GM18517 (cell line): Measurements from ENCODE around the gene PCSK9.
"Not testable (repeated sequence)": the region's sequence is repeated elsewhere in the genome, so short reads cannot be mapped to it uniquely, and the experiment has no call there.

Experiments
- ATAC-seq: cut with Tn5 transposase; IDR thresholded peaks from one replicate; pipeline ENCODE4 v1.9.1; 2021; ENCODE audit warnings: mild to moderate bottlenecking, moderate library complexity; ENCODE audit not compliant: unreplicated experiment

PCSK9 gene

DNA sequence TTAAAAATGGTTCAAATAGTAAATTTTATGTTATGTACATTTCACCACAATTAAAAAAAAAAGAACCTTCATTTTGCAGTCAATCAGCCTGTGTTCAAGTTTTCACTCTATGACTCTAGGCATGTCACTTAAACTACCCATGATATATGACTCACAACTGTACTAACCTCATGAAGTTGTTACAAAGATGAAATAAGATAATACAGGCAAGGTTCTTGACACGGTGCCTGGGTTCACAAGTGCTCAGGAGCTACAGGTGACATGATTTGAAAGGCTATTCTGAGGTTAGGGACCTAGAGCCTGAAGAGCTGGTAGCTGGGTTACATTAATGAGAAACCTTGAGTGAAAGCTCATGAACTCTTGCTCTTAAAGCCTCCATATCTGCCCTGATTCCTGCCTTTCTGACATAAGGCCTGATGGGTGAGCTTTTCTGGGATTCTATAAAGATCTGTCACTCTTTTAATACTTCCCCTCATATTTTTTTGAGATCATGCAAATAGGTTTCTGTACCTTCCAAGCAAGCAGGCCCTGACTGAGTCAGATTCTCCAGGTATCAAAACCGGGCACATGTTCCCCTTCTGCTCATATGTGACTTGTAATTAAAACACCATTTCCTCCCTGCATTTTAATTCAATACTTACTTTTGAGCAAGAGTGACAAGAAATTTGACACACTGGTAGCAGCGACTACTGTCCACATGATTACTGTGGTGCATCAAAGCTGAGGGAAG is 34.0 kb downstream of the PCSK9 start:
- no peak for ATAC-seq

DNA sequence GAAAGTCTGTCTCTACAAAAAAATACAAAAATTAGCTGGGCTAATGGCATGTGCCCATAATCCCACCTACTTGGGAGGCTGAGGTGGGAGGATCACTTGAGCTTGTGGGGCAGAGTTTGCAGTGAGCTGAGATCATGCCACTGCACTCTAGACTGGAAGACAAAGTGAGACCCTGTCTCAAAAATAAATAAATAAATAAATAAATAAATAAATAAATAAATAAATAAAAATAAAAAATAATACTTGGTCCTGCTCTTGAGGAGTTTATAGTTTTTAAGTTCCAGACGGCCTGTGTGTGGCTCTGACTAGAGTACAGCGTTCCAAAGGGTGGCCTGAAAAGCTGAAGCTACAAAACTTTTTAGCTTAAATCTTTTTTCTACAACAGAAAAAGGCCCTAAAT is 35.1 kb downstream of the PCSK9 start:
- ATAC-seq = no peak

DNA sequence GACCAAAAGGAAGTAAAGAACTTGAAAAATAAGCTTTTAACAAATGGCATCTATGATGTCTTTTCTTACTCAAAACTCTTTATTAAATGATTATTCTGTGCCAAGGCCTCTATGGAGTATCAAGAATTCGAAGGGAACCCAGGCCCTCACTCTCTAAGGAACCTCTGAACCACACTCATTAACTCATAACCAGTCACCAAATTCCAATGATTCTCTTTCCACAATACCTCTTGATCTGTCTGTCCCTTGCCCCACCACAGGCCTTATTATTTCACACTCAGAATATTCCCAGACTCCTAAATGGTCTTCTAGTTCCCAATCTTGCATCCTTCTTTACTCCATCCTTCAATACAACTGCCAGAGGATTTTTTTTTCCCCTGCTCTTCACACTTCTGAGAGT is 37.0 kb downstream of the PCSK9 start:
- no peak for ATAC-seq

DNA sequence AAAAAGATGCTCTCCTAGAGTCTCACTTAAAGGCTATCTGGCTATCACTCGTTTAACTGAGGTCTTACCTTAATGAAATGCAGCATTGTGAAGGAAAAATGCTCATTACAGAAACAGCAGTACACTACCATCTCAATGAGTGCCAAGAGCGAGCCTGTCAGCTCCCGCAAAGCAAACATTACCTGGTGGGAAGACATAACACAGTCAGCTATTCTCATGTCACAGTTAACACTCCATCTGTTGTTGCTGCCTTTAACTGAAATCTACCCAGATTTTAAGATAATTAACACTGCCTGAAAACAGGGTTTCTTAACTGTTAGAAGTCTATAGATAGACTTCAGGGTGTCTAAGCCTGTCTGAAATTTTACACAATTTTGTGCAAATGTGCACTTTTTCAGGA is 39.1 kb downstream of the PCSK9 start:
- no peak for ATAC-seq

GRCh38 chr1:55079651-55080050 is 40.3 kb downstream of the PCSK9 start:
- no peak for ATAC-seq

DNA sequence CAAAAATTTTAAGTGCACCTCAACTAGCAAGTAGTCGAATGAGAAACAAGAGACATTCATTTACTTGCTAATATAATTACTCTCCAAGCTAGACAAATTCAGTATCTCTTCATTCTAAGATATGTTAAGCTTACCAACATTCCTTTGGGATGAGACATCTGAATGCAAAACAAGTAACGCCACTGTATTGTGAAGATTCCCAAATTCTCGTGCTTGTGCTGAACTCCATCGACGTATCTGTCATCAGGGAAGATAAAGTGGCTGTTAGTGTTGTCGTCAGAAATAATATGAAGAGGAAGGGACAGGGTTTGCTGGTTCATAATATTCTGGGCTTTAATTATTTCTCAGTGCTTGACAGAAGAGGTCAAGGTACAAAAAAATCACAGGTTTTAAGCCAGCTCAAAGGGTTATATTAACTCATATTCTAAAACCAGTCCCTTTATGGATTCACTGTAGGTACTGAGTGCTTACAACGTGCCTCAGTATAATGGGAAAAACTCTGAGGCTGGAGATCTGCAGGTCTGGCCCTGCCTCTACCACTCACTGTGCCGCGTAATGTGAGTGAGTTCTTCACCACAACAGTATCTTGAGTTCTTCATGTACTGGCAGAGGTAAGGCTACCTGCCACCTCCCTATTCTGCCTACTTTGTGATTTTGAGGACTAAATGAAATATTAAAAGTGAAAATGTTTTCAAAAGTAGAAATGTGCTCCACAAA is 42.0 kb downstream of the PCSK9 start:
- ATAC-seq = no peak

DNA sequence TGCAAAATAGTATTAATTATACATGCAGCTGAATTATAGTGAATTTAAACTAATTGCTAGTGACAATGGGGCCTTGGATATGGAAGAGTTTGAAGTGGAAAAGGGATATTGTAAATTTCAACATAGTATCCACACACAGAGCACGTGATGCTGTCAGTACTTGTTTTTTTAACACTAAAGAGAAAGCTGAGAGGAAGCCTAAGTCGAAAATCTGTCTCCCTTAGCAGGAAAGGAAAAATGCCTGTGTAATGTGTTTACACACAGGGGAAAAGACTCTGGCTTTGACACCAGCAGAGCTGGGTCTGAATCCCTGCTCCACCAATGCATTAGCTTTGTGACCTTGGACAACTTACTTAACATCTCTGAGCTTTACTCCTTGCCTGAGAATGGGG is 42.6 kb downstream of the PCSK9 start:
- no peak for ATAC-seq

DNA sequence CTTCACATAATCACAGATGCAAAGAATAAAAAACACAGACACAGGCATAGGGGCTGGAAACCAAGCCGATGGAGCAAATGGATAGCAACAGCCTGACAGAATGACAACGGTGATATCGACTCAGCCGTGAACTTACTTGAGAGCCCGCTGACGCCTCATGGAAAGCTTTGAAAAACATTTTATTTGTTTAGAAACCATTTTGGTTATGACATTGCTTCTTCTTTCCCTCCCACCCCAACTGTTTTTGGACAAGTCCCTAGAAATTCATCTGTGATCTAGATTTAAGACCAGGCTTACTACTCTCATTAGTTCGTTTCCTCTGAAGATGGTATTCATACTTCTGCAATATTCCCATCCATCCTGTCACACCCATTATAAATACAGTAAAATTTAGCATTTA is 44.9 kb downstream of the PCSK9 start:
- ATAC-seq = no peak

DNA sequence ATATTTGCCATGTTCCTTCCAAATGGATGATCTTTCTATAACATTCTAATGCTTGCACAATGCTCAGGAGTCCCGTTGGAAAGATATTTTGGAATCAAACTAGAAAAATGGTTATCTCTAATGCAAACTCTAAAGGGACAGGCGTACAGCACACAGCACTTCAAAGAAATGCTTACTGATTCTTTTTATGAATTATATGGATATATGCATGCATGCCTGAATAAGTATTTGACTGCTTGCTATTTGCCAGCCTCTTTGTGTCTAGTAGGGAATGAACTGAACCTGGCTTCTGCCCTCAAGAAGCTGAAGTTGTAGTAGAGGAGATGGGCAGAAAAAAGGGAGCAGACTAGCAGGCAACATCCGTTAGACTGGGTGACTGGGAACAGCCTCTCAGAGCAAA is 48.1 kb downstream of the PCSK9 start:
- ATAC-seq = no peak

- ATAC-seq = no peak
Observed at GRCh38 chr1:55088413-55088812, 49.1 kb downstream of the PCSK9 start.

GRCh38 chr1:55089683-55090082 is 50.3 kb downstream of the PCSK9 start:
- no peak for ATAC-seq

GRCh38 chr1:55092475-55092874 is 53.1 kb downstream of the PCSK9 start:
- no peak for ATAC-seq

DNA sequence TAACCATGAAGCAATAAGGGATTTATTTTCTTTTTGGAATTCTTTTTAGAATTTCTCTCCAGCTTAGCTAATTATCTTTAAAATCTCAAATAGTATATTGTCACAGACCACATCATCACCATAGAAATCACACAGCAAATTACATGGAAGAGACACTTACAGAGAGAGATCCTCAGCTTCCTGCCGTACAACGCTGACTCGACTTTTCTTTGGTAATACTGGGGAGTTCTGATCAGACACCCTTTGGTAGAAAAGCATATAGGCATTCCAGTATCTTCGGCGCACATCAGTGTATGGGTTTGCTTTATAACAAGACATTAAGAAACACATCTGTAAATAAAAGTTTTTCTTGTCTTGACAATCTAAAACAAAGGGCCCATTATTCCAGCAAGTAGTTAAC is 55.7 kb downstream of the PCSK9 start:
- ATAC-seq = no peak

DNA sequence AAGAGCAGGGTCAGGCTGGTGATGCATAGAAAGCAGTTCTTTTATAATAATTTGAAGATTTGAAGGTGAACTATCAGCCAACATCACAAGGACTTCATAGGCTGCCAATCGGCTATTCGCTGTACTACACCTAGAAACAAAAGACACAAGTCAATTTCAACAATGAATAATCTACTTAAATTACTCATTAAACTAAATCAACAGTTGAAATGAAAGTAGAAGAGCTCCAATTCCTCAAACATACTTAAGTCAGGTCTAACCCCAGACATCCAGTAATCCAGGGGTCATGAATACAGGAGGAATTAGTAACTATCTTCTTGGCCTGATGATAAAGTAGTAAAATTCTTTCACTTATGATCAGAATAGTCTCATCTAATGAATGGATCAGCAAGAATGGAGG is 64.5 kb downstream of the PCSK9 start:
- no peak for ATAC-seq

DNA sequence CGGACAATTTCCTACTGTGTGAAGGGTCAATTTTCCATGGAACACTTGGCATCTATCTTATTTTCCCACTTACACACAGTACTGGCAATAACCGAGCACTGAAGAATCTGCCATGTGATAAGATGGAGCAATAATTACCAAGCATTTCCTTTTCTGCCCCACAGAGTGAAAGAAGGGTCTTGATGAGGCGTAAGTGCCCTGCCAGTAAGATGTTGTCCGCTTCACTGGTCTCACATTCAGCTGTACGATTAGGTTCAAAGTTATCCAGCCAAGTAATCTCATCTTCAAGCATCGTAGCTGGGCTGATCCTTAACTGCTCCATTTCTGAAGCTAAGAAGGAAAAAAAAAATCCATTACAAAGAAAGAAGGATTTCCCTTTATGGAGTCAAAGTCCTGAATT is 67.8 kb downstream of the PCSK9 start:
- no peak for ATAC-seq

- ATAC-seq = not testable (repeated sequence)
Observed at GRCh38 chr1:55109005-55109404, 69.7 kb downstream of the PCSK9 start.
